ENCODE data around the gene POLD1.
"Not testable (repeated sequence)": the region's sequence is repeated elsewhere in the genome, so short reads cannot be mapped to it uniquely, and the experiment has no call there.

The POLD1 gene

DNA sequence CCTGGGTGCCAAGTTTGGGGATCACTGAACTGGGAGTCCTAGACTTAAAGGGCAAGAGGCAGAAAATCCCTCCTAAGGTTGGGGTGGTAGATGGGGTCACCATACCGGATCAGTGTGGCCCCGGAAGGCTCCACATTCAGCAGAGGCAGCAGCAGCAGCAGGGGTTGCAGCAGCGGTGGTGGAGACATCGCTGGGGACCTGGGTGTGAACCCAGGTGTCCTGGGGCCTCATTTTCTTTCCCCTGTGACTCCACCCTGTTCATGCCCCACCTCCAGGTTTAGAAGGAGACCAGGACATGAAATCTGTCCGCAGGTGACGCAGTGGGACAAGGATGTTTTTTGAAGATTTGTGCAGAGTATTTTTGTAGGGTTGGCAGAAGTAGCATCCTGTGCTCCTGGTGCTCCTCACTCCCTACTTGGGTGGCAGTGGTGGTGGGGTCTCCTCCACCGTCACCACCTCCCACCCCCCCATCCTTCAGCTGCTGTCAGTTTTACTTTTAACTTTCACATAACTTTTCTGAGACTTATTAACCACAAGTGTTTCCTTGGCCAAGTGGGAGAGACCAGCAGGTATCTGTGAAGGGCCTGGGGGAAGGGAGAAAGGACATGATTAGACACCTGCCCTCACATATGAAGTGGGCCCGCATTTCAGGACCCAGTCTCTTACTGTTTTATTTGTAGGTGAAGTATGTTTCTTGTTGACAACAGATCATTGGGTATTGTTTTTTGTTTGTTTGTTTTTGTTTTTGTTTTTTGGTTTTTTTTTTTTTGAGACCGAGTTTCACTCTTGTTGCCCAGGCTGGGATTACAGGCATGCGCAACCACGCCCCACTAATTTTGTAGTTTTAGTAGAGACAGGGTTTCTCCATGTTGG lies 18.5 kb upstream of the POLD1 start, which contains the start of gene NAPSA:
Gene NAPSA (minus strand): TSS at position 206 of the 873 bp plus-strand sequence. CDS start 18 bp downstream, at position 188.
- no peak for DNase-seq

DNA sequence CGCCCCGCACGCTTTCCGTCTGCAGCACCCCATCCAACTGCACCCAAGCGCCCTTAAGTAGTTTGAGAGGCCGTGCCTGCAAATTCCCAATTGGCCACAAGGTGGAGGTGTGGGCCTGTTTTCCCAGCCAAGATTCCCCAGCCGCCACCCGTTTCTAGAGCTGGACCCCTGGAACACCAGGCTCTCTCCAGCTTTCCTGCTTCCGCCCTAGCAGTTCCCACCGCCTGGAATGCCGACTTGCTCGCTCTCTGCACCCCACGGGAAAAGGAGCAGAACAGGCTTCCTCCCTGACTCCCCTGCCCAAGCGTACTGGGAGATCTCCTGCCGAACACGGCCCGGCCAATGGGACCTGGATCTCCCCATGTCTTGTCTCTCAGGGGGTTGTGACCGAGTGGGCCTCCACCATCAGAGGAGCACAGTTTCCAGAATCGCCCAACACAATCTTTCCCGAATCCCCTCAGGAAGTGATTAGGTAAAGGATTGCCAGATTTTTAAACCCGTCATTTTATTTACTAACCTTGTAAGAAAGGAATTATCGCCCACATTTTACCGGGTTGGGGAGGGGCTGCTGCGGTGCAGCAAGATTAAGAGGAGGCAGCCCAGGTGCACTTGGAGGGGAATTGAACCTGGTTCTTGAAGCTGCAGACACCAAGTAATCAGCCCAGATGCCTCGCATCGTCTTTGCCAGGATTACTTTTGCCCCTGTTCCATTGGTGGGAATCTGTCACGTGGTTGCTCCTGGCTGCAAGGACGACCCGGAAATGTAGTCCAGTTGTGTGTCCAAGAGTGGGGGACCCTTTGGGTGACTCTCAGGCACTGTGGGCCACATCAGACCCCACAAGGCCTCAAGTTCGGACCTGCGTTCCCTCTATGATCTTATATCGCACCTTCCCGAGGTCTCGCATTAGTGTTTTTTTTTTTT lies 15.2 kb upstream of the POLD1 start:
- peak; percentile 77 for DNase-seq

- no peak for DNase-seq
Observed at GRCh38 chr19:50371914-50372475, 12.2 kb upstream of the POLD1 start.

DNA sequence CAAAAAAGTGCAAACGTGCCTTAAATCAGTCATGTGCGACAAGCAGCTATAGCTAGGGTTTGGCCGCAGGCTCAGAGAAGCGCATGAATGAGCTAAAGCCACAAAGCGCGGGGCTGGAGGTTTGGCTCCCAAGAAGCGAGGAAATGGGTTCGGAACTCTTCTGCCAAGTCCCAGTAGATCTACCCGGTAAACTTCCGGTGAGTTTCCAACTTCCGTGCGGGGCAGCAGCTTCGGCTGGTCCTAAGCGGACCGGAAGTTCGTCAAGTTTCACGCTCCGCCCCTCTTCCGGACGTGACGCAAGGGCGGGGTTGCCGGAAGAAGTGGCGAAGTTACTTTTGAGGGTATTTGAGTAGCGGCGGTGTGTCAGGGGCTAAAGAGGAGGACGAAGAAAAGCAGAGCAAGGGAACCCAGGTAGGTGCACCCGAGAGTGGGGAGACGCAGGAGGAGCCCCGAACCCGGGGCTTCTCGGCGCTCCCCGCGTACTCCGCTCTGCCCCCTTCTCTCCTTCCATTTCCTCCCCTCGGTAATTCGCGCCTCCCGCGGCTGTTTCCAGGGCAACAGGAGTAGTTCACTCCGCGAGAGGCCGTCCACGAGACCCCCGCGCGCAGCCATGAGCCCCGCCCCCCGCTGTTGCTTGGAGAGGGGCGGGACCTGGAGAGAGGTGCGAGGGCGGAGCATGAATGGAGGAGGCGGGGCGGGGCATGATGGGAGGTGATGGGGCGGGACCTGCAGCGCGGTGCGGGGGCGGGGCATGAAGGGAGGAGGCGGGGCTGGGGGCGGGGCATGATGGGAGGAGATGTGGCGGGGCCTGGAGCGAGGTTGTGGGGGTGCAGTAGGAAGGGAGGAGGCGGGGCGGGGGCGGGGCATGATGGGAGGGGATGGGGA lies 7.7 kb upstream of the POLD1 start, which contains the start of gene NR1H2:
Gene NR1H2 (plus strand): TSS at position 292 of the 885 bp plus-strand sequence. CDS start 1,149 bp downstream, outside the sequence.
- peak; percentile 93 for DNase-seq

DNA sequence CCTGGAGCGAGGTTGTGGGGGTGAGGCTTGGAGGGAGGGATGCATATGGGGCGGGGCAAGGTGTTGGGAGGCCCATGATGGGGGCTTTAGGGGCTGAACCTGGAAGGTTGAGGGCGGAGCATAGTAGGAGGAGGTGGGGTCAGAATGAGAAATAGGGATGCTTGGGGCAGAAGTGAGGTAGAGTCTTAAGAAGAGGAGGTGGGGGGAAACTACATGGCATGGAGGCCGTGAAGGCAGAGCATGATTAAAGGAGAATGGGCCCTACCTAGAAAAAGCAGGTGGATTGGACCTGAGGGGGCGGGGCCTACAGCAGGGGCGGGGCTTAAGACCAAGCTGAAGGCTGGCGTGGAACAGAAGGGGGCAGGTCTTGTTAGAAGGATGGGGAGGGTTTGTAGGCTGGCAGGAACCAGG lies 7.1 kb upstream of the POLD1 start:
- DNase-seq = peak; percentile 65

GRCh38 chr19:50377517-50377916 lies 6.6 kb upstream of the POLD1 start:
- no peak for DNase-seq

DNA sequence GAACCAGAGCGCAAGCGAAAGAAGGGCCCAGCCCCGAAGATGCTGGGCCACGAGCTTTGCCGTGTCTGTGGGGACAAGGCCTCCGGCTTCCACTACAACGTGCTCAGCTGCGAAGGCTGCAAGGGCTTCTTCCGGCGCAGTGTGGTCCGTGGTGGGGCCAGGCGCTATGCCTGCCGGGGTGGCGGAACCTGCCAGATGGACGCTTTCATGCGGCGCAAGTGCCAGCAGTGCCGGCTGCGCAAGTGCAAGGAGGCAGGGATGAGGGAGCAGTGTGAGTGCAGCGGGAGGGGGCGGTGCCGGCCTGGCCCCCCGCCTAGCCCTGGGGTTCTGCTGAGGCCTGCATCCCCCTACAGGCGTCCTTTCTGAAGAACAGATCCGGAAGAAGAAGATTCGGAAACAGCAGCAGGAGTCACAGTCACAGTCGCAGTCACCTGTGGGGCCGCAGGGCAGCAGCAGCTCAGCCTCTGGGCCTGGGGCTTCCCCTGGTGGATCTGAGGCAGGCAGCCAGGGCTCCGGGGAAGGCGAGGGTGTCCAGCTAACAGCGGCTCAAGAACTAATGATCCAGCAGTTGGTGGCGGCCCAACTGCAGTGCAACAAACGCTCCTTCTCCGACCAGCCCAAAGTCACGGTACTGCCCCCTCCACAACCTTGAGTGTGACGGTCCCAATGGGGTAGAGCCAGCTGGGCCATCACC lies 5.8 kb upstream of the POLD1 start:
- DNase-seq = no peak

DNA sequence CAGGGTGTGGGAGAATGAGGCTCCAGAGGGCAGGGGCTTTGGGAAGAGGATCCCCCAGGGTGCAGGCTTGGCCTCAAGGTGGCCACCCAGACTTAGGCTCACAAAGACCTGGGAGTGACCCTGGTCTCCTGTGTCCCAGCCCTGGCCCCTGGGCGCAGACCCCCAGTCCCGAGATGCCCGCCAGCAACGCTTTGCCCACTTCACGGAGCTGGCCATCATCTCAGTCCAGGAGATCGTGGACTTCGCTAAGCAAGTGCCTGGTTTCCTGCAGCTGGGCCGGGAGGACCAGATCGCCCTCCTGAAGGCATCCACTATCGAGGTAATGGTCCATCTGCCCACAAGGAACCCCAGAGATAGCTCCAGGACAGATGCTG lies 5.3 kb upstream of the POLD1 start:
- no peak for DNase-seq

DNA sequence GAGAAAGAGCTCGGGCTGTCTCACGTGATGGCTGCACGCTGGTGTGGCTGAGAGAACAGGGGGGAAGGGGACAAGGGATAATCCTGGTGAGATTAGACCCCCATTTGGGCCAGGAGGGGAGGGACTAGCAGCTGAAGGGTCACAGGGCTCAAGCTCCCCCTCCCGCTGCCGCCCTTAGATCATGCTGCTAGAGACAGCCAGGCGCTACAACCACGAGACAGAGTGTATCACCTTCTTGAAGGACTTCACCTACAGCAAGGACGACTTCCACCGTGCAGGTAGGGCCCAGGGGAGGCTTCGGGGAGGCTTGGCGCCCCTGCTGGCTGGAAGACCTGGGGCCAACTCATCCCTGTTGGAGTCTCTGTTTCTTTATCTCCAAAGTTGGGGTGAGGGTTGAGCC lies 4.5 kb upstream of the POLD1 start:
- DNase-seq = no peak

GRCh38 chr19:50380137-50380536 lies 4.0 kb upstream of the POLD1 start:
- no peak for DNase-seq

- no peak for DNase-seq
Observed at GRCh38 chr19:50380751-50381151, 3.4 kb upstream of the POLD1 start.

GRCh38 chr19:50381881-50382729 lies 2.0 kb upstream of the POLD1 start:
- no peak for DNase-seq

DNA sequence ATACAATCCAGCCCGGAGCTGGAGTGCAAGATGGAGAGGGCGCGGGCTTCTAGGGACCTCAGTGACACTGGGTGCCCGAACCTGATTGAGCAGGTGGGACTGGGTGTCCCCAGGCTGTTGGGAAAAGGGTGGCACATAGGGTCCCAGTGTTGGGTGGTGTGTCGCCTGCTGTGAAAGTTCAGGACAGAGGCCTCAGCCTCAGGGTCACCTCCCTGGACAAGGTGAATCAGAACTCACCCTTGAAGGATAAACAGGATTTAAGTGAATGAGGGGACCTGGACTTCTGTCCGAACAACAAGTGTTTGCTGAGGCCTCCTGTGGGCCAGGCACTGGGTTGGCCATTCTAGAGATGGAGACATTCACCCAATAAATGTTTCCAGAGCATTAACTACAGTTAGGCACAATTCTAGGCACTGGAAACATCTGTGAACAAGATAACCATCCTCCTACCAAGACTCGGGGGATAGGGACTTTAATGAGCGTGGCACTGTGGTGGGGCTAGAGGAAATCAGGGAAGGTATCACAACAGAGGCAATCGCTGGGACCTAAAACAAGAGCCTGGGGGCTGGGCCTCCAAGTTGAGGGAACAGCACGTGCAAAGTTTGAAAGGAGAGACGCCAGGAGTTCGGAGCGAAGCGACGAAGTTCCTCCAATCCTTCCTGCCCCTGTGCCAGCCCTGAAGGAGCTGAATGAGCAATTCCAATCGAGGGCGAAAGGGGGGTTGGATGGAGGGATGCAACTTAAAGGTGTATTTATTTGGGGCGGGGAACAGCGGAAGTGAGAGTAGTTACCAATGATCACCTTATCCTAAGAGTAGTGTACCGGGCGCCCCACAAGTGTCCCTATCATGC lies 921 bp upstream of the POLD1 start:
- no peak for DNase-seq

- no peak for DNase-seq
Observed at GRCh38 chr19:50384685-50385535, 763 bp downstream of the POLD1 start.

DNA sequence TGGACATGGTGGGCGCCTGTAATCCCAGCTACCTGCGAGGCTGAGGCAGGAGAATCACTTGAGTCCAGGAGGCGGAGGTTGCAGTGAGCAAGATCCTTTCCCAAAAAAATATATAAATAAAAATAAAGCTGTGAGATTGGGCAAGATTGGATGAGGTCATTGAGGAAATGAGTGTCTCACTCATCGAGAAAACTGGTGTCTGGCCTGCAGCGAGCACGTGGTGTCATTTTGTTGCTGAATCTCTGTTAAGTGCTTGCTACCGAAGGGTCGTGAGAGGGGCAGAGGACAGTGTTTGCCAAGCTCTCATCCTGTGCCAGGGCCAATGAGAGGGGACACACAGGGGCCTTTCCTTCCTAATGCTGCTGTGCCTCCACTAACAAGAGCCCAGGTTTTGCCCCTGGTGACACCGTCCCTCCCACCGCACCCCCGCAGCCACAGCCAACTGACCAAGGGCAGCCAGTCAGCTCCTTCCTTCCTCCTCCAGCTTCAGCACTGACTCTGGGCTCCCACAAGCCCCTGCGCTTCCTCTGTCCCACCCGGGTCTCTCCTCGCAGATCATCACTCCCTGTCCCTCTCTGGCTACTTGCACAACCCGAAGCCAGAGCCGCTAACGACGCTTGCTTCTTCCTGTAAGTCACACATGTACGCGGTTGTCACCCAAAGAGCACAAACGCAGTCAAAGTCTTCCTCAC lies 3.2 kb downstream of the POLD1 start:
- DNase-seq = no peak

DNA sequence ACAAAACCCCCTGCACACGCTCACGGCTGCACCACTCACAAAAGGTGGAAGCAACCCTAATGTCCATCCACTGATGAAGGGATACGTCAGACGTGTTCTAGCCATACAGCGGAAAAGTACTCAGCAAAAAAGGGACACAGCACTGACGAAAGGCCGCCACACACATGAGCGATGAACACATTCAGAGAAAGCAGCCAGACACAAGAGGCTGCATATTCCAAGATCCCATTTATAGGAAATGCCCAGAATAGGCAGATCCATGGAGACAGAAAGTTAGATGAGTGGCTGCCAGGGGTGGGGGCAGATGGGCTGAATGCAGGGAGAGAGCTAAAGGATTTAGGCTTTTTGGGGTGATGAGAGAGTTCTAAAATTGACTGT lies 3.7 kb downstream of the POLD1 start:
- no peak for DNase-seq

GRCh38 chr19:50390295-50390694 lies 6.1 kb downstream of the POLD1 start:
- not testable (repeated sequence) for DNase-seq

- not testable (repeated sequence) for DNase-seq
Observed at GRCh38 chr19:50390952-50391351, 6.8 kb downstream of the POLD1 start.

Measured in activated naive CD4-positive, alpha-beta T cell treated with anti-CD3 and anti-CD28 coated beads, Interleukin-2, amount 50 U/mL, for 16 hours (primary cell).